Measurements from ENCODE around the gene TRMT112. TPM values are rescaled to one million over a fixed set of nuclear protein-coding genes. Genes with fewer than 3 reads are reported as not detected.

The TRMT112 gene
- total and polyA plus RNA-seq, 2 donors (not counting 1 experiment from before 2014, with no cell fraction given), result 161 to 248 TPM

DNA sequence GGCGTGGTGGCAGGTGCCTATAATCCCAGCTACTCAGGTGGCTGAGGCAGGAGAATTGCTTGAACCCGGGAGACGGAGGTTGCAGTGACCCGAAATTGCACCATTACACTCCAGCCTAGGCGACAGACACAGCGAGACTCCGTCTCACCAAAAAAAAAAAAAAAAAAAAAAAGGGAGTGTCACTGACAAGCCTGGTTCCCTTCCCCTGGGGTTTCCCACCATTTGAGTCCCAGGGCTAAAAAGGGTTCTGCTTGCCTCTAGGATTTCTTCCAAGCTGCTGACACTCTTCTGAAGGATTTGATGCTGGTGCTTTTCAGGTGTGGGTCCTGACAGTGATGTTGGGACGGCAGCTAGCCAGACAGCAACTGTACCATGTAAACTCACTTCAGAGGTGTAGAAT, 21.4 kb upstream of the TRMT112 start:
- Histone ChIP-seq H3K4me2 (ENCODE audit: extremely low read depth, insufficient read depth, low read length) (no peak overlapping the region), H3K36me3 (ENCODE audit: control insufficient read depth, insufficient read depth, low read length) (no peaks in the 10 kb centered on the region), H3K27me3 (ENCODE audit: control insufficient read depth, insufficient read depth, low read length) (no peaks in the 10 kb centered on the region), H3K4me1 (ENCODE audit: control insufficient read depth, extremely low read depth, insufficient read depth, low read length) (peaks cover 11% of the 10 kb centered on the region), H3K9me3 (ENCODE audit: control insufficient read depth, insufficient read depth, low read depth, low read length) (no peaks in the 10 kb centered on the region), H3K4me3 (replicated peaks in 1 of 4; ENCODE audit: control extremely low read depth in 1 of 4, insufficient read depth in 1 of 4, low read depth in 3 of 4, low read length in 4 of 4) (no peak overlapping the region), H3K9ac (ENCODE audit: insufficient read depth, low read length) (no peak overlapping the region), H3K27ac (ENCODE audit: insufficient read depth, low read length) (no peak overlapping the region), H3K79me2 (ENCODE audit: control insufficient read depth, insufficient read depth, low read length) (no peaks in the 10 kb centered on the region), H2AFZ (ENCODE audit: low read length) (no peak overlapping the region), H4K20me1 (ENCODE audit: control insufficient read depth, extremely low read depth, insufficient read depth, low read length) (no peaks in the 10 kb centered on the region)
- DNase-seq (ENCODE audit: low read depth in 2 of 2), result no peak
- no peak for TF ChIP-seq EZH2 (IDR thresholded peaks at IDR 0.05; ENCODE audit: low read length, missing control alignments)
- TF ChIP-seq CTCF (conservative IDR thresholded peaks at IDR 0.05 in 1 of 2, IDR thresholded peaks at IDR 0.05 in 1 of 2; ENCODE audit: low read depth in 1 of 2, low read length in 2 of 2), result no peak

GRCh38 chr11:64337538-64338249, 20.3 kb upstream of the TRMT112 start:
- Histone ChIP-seq H3K9ac (ENCODE audit: insufficient read depth, low read length) (no peak overlapping the region), H3K27me3 (ENCODE audit: control insufficient read depth, insufficient read depth, low read length) (no peaks in the 10 kb centered on the region), H4K20me1 (ENCODE audit: control insufficient read depth, extremely low read depth, insufficient read depth, low read length) (no peaks in the 10 kb centered on the region), H3K27ac (ENCODE audit: insufficient read depth, low read length) (no peak overlapping the region), H3K79me2 (ENCODE audit: control insufficient read depth, insufficient read depth, low read length) (no peaks in the 10 kb centered on the region), H2AFZ (ENCODE audit: low read length) (no peak overlapping the region), H3K4me1 (ENCODE audit: control insufficient read depth, extremely low read depth, insufficient read depth, low read length) (peaks cover 11% of the 10 kb centered on the region), H3K4me3 (replicated peaks in 1 of 4; ENCODE audit: control extremely low read depth in 1 of 4, insufficient read depth in 1 of 4, low read depth in 3 of 4, low read length in 4 of 4) (no peak overlapping the region), H3K9me3 (ENCODE audit: control insufficient read depth, insufficient read depth, low read depth, low read length) (no peaks in the 10 kb centered on the region), H3K36me3 (ENCODE audit: control insufficient read depth, insufficient read depth, low read length) (no peaks in the 10 kb centered on the region), H3K4me2 (ENCODE audit: extremely low read depth, insufficient read depth, low read length) (no peak overlapping the region)
- DNase-seq (ENCODE audit: low read depth in 2 of 2), result no peak
- no peak for TF ChIP-seq CTCF (conservative IDR thresholded peaks at IDR 0.05 in 1 of 2, IDR thresholded peaks at IDR 0.05 in 1 of 2; ENCODE audit: low read depth in 1 of 2, low read length in 2 of 2)
- no peak for TF ChIP-seq EZH2 (IDR thresholded peaks at IDR 0.05; ENCODE audit: low read length, missing control alignments)

DNA sequence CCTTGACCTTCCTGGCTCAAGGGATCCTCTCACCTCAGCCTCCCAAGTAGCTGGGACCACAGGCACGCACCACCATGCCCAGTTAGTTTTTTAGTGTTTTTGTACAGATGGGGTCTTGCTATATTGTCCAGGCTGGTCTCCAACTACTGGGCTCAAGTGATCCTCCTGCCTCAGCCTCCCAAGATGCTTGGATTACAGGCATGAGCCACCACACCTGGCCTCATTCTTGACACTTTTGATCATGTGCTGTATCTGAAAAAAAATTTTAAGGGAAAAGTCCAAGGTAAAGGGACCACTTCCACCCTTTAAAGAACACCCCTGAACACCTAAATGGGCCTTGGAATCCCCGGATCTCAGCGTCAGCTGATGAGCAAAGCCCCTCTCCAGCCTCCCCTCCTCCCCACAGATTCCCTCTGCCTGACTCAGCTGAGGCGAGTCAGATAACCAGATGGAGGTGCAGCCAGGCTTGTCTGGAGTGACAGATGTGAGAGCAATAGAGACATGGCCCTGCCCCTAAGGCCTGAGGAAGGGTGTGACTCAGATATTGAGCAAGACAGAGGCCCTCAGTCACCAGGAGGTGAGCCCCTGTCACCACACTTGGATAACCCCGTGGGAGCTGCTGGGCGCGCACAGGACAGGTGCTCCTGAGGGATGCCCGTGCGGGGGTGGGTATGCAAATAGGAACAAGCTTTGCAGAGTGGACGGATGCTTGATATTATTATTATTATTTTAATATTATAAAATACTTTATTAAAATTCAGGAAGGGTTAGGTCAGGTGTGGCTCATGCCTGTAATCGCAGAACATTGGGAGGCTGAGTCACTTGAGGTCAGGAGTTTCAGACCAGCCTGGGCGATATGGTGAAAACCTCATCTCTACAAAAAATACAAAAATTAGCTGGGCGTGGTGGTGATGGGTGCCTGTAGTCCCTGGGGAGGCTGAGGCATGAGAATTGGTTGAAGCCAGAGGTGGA, 17.7 kb upstream of the TRMT112 start:
- Histone ChIP-seq H3K9me3 (ENCODE audit: control insufficient read depth, insufficient read depth, low read depth, low read length) (no peaks in the 10 kb centered on the region), H3K36me3 (ENCODE audit: control insufficient read depth, insufficient read depth, low read length) (no peaks in the 10 kb centered on the region), H3K4me3 (replicated peaks in 1 of 4; ENCODE audit: control extremely low read depth in 1 of 4, insufficient read depth in 1 of 4, low read depth in 3 of 4, low read length in 4 of 4) (no peak overlapping the region), H3K79me2 (ENCODE audit: control insufficient read depth, insufficient read depth, low read length) (no peaks in the 10 kb centered on the region), H3K4me1 (ENCODE audit: control insufficient read depth, extremely low read depth, insufficient read depth, low read length) (peaks cover 14% of the 10 kb centered on the region), H4K20me1 (ENCODE audit: control insufficient read depth, extremely low read depth, insufficient read depth, low read length) (no peaks in the 10 kb centered on the region), H3K27ac (ENCODE audit: insufficient read depth, low read length) (peak overlapping the region; percentile 47), H3K27me3 (ENCODE audit: control insufficient read depth, insufficient read depth, low read length) (no peaks in the 10 kb centered on the region), H3K9ac (ENCODE audit: insufficient read depth, low read length) (no peak overlapping the region), H3K4me2 (ENCODE audit: extremely low read depth, insufficient read depth, low read length) (peak overlapping the region; percentile 19), H2AFZ (ENCODE audit: low read length) (no peak overlapping the region)
- TF ChIP-seq EZH2 (IDR thresholded peaks at IDR 0.05; ENCODE audit: low read length, missing control alignments), result no peak
- no peak for TF ChIP-seq CTCF (conservative IDR thresholded peaks at IDR 0.05 in 1 of 2, IDR thresholded peaks at IDR 0.05 in 1 of 2; ENCODE audit: low read depth in 1 of 2, low read length in 2 of 2)
- peak; percentile 82 to 97 for DNase-seq (ENCODE audit: low read depth in 2 of 2)
